Esophagus muscularis mucosa (tissue), 3 donors: ENCODE results near the gene MYRIP.

Source experiments
- POLR2A ChIP-seq: fragments of 450-650 bp; IDR thresholded peaks from one replicate; pipeline ENCODE4 v1.6.1; 2017; ENCODE audit warnings: antibody characterized with exemption, moderate library complexity, mild to moderate bottlenecking, low read depth
- TF ChIP-seq, protein P1 (sequence below), 3 experiments: fragments of 200-600 bp in 2 of 3; fragments of 450-650 bp in 1 of 3; sonication (generic) in 2 of 3; IDR thresholded peaks; one replicate each; pipeline ENCODE4 v1.5.1; 2017 to 2019; ENCODE audit warnings: antibody characterized with exemption in 3 of 3, mild to moderate bottlenecking in 2 of 3, moderate library complexity in 1 of 3

DNA sequence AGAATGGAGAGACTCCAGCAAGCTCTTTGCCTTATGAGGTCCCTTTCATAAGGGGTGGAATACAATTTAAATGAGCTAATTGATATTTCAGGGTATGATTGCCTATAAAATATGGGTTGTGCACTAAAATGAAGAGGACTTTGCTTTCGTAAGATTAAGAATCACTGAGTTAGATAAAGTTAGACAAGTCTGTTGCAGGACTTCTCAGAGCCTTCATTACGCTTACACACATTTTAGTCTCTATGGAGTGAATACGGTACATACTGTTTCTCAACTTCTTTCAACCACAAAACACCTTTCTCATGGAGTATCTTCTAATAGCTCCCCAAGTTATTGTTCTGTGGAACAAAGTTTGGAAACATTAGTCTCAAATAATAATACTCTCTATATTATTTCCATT is 17.8 kb upstream of the MYRIP start:
- TF ChIP-seq, protein P1, sequence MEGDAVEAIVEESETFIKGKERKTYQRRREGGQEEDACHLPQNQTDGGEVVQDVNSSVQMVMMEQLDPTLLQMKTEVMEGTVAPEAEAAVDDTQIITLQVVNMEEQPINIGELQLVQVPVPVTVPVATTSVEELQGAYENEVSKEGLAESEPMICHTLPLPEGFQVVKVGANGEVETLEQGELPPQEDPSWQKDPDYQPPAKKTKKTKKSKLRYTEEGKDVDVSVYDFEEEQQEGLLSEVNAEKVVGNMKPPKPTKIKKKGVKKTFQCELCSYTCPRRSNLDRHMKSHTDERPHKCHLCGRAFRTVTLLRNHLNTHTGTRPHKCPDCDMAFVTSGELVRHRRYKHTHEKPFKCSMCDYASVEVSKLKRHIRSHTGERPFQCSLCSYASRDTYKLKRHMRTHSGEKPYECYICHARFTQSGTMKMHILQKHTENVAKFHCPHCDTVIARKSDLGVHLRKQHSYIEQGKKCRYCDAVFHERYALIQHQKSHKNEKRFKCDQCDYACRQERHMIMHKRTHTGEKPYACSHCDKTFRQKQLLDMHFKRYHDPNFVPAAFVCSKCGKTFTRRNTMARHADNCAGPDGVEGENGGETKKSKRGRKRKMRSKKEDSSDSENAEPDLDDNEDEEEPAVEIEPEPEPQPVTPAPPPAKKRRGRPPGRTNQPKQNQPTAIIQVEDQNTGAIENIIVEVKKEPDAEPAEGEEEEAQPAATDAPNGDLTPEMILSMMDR (IDR thresholded peaks at IDR 0.05) = no peak
- no peak for TF ChIP-seq POLR2A
